CD1c-positive myeloid dendritic cell (primary cell): ENCODE results near the gene AP3S2.

Source experiments
- DNase-seq: peaks from one replicate; pipeline ENCODE4 v3.0.0-alpha.2; 2016; ENCODE audit errors: extremely low spot score

The AP3S2 gene

DNA sequence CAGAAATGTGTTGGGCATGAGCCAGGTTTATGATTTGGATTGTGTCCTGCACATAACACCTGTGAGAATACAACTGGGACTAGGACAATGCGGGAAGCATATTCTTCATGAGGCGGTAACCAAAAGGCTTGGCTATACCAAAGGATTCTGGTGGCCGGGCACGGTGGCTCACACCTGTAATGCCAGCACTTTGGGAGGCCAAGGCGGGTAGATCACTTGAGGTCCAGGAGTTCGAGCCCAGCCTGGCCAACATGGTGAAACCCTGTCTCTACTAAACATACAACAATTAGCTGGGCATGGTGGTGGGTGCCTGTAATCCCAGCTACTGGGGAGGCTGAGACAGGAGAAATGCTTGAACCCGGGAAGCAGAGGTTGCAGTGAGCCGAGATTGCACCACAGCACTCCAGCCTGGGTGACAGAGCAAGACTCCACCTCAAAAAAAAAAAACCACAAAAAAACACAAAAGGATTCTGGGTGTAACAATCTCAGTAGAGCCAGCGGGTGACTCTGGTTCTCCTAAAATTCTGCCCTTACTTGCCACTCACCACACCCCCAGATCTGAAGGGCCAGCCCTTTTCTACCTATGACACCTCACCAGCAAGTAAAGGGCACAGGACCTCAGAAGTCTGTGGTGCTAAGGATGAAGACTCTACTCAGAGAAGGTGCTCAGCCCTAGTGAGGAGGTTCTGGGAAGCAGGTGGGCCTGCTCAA lies 59.2 kb downstream of the AP3S2 start:
- peak; percentile 12 for DNase-seq

DNA sequence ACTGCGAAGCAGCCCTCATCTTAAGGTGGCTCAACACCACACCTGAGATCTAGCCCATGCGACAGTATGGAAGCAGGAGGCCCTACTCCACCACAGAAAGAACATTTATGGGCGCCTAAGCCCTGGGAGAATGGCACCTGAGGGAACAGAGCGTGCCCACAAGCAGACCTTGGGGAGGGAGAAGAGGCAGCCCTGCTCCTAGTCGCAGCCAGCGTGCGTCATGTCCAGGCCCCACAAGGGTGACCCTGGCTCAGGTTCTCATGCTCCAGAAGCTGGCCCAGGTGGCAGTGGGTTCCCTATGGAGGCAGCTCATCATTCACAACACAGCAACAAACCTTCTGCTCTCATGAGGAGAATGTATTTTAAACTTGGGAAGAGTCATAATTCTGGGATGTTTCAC lies 59.8 kb downstream of the AP3S2 start:
- DNase-seq: no peak

DNA sequence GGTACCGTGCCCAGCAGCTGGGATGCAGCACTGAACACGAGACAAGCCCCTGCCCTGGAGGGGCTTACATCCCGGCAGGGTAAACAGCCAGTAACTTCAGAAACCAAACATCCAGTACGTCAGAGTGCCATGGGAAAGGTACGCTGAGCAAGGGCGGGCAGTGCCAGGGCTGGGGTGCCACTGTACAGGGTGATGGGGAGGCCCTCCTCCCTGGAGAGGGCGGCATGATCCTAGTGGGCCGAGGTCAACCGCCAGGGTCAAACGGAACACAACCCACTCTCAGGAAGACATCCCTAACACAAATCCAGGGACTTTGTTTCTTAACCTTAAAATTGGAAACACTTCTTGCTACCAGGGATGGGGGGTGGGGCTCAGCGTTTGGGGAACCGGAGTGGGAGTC lies 63.2 kb downstream of the AP3S2 start:
- DNase-seq: no peak

DNA sequence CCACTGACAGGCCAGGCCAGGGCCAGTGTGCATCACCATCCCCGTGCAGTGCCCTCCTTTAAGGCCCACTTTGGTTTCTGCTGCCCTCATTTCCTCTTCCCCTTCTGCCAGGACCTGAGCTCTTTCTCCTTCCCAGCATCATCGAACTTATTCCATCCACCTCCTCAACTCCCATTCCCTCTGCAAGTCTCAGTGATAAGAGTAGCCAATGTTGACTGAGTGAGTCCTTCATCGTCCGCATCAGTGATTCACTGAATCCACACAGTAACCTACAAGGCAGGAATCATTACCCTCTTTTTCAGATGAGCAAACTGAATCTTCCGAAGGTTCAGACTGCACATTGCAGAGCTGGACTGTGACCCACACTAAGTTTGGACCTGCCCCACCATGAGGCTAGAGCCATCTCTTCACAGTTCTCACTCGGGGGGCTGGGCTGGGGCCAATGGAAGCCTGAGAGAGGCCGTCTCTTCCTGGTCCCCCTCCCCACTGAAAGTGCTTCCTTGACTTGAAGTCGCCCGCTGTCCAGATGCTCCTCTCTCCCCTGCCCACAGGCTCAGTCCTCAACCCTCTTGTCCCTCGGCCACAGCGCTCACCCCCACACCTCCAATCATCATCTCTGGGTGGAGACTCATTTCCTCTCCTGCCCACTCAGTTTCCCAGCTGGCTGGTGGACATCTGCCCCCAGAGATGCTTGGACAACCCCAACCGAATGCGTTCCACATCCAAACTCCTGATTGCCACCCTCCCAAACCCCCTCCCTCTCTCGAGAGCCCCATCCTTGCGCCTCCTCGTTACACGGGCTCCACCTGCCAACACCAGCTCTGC lies 64.0 kb downstream of the AP3S2 start:
- peak; percentile 64 for DNase-seq

DNA sequence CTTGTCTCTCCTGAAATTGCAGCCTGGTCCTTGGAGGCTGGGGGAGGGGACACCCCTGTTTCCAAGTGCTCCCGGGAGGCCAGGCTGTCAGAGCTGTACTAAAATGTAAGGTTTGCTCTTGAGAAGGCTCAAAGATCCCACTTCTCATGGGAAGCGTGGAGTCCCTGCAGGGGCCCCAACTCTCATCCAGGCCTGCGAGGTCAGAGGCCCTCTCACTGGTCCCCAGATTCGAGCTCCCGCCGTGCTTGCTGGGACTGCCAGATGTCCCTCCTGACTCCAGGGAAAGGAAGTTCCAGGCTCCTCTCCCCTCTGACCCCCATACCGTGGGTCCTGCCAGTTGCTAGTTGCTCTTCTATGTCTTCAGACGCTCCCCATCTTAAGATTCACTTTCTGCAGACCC lies 64.6 kb downstream of the AP3S2 start:
- DNase-seq: no peak

DNA sequence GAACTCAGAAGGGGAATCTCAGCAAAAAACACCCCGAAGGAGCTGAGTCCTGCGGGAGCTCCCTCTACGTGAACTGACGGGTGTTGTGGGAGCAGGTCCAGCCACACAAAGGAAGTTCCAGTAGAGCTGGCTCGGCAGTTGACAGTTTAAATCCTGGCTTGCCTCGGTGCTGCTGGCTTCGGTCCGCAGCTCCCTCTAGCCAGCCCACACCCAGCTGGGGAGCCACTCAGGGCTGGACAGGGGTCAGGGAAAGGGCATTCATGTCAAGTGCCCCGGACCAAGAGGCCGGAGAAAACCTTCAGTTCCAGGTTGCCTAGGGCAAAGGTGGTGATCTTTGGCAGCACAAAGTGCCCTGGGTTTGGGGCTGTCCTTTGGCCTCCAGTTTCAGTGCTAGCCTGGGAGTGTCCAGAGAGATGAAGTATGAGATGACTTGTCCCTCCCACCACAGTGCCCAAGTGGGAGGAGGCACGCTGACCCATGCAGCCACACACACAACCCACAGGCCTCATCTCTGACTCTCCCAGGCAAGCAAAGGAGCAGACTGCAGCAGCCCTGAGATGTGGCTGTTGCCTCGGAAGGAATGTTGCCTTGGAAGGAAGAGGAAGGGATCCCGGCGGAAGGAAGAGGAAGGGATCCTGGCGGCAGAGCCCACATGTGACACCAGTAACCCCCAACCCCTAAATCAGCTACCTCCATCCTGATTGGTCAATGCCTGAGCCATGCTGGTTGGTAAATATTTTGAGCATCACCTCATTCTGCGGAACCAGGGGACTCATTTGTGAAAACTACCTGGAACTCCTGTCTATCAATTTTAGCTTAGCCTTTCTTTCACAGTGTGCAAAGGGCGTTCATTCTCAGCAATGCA lies 65.3 kb downstream of the AP3S2 start:
- DNase-seq: peak; percentile 89

DNA sequence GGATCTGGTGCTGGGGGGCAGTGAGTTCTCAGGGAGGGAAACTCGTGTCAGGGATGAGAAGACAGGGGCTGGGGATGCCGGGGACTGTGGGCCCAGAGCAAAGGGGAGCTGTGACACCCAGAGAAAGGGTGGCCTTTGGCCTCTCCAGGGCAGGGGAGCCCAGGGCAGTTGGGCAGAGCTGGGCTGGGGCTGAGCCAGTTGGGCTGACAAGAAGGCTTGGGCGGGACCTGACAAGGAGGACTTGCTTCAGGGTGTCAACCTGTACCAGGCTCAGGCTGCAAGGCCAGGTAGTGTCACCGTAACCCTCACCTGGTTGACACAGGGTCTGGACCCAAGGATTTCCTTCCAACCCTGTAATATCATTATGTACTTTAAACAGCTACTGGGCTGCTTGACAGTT lies 66.0 kb downstream of the AP3S2 start:
- DNase-seq: no peak

DNA sequence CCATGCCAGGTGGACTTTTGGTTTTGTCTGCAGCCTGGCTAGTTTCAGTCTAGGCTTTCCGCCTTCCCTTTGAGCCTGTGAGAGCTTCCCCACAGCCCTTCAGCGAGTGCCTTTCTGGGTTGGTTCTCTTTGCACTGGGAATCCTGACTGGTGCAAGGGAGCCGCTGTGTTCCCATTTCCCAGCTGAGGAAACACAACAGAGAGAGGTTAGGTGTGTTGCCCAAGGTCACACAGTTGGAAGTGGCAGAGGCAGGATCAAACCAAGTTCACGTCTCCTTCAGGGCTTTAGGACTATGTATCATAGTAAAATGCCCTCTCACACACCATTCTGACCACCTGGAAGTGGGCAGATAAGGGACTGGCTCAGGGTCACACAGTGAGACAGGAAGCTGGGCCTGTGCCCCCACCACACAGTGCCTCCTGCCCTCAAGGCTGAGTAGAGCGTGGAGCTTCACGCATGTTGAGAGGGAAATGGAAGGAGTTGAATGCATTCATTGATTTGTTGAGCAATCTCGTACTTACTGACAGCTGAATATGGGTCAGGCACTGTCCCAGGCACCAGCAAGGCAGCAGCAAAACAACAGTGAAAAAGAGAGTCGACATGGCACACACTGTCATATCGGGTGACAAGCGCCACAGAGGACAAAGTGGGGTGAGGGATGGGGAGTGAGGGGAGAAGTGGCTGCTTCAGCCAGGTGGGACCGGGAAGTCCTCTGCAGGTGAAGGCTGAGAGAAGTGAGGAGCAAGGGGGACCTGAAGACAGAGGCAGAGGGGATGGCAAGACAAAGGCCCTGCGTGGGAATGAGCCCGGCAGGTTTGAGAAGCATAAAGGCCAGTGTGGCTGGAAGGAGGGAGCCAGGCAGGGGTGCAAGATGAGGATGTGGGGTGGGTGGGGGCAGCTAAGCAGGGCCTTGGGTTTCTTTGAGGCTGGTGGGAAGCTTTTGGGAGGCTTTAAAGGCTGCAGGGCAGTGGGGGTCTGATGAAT lies 66.8 kb downstream of the AP3S2 start:
- DNase-seq: peak; percentile 45

DNA sequence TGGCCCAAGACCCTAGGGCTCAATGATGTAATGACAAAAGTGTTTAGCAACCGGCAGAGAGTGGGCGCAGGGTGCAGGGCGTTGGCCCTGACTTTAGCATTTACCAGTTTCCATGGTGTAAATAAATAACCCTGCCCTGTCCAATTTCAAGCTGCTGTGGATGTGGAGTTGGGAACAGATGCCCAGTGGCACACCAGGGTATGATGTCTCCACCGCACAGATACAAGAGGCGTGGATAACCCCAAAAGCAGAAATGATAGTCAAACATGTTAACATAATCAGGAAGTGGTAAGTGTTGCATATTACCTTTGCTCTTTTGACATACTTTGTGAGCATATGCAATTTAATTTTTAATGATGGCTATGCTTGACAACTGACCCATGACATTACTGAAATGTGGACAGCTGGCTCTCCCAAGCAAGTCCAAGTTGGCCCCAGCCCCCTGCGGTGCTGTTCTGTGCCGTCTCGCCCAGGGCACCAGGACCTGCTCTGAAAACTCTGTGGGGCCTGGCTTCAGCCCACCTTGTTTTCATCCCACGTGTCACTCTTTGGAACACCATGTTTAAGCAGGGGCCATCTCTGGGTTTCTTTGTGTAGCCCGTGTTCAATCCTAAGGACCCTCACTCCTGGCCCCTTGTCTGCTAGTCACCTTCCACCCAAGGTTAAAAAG lies 68.4 kb downstream of the AP3S2 start:
- peak; percentile 94 for DNase-seq

DNA sequence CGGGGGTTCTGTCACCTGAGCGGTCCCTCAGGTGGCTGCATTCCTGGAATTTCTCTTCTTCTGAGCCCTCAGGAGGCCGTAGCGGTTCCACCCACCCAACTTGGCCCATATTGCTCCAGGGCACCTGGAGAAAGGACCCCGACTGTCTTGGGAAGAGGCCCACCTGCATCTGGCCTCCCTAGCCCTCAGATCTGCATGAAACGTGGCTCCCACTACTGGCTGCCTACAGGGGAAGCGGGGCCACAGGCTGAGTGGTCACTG lies 69.3 kb downstream of the AP3S2 start:
- no peak for DNase-seq

DNA sequence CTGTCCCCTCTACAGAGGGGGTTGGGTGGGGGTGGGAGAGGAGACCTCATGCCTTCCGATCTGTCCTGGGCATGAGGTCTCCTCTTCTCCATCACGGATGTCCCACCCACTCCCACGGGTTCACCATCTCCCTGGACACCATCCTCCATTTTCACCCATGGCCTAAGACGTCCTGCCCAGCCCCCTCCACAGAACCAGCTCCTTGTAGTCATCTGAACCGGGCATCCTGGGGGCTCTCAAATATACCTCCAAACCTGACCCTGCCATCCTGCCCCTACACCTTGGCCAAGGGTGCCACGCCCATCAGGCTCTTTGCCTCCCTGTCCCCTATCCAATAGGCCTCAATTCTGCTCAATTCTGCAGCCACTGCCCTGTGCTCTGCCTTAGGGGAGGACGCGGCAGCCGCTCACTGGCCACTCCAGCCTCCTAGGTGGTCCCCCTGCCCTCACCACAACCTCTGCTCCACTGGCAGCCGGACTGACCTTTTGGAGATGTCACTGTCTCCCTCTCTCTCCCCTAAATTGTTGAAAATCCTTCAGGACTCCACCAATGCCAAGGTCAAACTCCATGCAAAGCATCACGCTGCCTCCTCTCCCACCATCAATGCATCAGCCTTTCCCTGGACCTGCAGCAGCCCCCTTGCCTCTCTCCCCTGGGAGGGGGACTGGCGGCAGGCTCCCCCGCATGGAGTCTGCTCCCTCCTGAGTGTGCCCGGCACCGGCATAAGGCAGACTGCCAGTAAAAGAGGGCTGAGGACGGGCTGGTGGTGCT lies 69.8 kb downstream of the AP3S2 start:
- DNase-seq: no peak

DNA sequence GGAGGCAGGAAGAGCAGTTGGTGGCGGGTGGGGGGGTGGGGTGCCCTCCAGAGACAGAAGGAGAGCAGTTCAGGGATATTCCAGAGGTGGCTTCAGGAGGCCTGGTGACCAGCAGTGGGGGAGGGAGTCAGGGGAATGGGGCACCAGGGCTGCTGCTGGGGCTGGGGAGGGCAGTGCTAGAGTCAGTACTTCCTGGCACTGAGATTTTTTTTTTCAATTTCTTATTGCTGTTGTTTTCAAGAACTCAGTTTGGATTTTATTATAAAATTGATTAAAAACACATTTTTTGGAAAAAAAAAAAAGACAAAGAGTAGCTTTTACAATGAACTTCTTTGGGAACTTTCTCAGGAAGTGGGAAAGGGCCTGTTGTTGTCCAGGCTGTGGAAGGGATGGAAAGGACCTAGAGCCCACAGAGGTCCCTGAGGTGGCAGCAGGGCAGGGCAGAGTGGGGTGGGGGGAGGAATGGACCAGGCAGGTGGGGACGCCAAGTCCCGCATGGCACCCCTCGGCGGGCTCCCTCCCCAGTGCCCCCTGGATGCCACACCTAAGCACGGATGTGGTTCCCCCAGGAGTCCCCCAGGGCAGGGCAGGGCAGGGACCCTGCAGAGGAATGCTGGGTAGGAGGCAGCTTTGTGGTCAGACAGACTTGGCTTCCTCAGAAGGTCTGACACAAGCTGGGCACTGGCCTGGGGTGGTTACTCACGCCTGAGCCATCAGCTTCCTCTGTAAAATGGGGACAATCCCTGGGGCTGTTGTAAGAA lies 70.7 kb downstream of the AP3S2 start:
- DNase-seq: peak; percentile 82

DNA sequence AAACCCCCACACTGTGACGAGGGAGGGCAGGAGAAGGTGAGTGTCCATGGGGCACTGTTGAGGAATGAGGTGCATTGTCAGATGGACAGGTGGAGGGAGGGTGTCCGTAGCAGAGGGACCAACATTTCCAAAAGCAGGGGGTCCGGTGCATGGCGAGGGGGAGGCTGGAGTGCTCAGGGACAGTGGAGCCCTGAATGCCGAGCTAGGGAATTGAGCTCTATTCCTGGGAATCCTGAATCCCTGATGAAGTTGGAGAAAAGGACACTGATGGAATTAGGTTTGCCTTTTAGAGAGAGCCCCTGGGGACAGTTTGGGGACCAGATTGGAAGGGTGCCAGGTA lies 71.2 kb downstream of the AP3S2 start:
- DNase-seq: no peak

DNA sequence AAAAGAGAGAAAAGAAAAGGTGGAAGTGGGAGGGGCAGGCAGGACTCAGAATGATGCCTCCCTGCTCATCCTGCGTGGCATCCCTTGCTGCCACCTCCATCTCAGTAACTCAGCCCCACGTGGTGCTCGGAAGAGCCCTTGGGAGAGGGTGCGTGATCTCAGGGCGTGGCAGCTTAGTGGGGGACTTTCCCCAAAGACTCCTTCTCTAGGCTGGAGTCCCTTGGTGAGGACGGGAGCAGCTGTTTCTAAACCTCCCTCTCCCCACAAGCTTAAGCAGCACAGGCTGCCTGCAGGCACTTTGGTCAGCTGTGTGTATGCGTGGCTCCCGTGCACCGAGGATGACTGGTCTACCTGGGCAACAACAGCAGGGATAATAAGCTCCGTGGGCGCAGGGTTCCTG lies 71.8 kb downstream of the AP3S2 start:
- DNase-seq: peak; percentile 88

DNA sequence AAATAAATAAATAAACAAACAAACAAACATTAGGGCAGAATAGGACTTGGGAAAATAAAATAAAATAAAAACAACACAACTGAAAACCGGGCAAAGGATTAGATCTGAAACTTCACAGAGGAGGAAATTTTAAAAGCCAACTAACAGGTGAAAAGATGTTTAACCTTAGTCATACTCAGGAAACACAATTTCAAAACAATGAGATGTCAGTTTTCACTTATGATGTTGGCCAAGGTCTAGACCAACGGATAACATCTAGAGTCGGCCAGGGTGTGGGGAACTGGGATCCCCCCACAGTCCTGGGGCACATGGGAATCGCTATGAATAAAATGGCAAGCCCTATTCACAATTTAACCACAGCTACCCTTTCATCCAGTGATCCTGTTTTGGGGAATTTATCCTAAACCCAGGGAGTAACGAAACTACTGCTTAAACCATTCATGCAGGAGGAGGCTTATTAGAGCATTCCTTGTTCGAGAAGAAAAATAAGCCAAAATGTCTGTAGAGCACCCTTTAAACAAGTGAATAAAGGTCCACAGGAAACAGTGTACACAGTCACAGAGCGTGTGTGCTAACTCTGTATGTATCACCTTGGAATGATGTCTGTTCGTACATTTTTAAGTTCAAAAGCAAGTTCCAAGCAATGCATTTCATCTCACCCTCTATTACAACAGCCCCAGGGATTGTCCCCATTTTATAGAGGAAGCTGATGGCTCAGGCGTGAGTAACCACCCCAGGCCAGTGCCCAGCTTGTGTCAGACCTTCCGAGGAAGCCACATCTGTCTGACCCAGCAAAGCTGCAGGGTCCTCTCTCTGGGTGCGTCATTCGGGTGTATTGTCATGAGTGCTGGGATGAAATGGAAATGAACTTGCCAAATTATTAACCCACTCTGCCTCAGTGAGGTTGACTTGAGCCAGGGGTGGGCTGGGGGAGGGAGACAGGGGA lies 72.9 kb downstream of the AP3S2 start:
- peak; percentile 92 for DNase-seq

DNA sequence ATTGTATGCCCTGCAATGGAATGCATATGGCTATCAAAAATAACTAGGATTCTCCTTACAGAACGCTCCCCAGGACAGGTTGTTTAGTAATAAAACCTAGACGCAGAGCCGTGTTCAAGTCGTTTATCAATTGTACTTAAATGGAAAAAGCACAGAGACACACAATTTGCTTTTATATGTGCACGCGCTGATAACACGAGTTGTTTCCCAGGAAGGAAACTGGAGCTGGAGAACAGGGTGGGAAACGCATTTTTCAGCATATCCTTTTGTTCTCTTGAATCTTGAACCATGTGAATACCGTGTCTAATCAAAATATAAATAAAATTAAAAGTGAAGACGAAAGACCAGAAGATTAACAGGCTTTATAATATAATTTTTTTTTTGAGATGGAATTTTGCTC lies 75.5 kb downstream of the AP3S2 start:
- no peak for DNase-seq

DNA sequence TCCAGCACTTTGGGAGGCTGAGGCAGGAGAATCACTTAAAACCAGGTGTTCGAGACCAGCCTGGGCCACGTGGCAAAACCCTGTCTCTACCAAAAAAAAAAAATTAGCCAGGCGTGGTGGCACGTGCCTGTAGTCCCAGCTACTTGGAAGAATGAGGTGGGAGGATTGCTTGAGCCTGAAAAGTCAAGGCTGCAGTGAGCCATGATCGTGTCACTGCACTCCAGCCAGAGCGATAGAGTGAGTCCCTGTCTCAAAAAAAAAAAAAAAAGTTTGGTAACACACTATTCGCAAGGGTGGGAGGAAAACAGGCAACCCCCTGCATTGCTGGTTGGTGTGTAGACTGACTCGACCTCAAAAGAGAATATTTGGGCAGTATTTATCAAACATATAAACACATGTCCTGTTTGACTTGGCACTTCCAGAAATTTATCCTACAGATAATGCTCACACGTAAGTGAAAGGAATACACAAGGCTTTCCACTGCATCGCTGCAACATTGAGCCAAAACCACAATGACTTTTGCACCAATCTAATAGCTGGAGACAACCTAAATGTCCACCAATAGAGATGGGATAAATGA lies 76.0 kb downstream of the AP3S2 start:
- DNase-seq: no peak

DNA sequence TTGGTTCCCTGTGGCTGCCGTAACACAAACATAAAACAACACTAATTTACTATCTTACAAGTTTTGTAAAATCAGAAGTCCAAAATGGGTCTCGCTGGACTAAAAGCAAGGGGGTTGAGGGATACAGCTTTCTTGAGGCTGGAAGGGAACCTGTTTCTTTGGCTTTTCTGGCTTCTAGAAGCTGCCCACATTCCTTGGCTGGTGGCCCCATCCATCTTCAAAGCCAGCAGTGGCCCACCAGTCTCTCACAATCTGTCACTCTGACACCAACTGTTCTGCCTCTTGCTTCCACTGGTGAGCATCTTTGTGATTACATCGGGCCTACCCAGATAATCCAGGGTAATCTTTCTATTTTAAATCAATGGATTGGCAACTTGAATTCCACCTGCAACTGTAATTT lies 78.0 kb downstream of the AP3S2 start:
- no peak for DNase-seq
